Tongue (tissue), 2 donors: Measurements from ENCODE around the gene SKI. TPM values are rescaled to one million over a fixed set of nuclear protein-coding genes. Genes with fewer than 3 reads are reported as not detected.
"Not testable (repeated sequence)": the region's sequence is repeated elsewhere in the genome, so short reads cannot be mapped to it uniquely, and the experiment has no call there.

Source experiments
- DNase-seq: peaks from one replicate; pipeline ENCODE4 v3.0.0-alpha.2; 2015
- total RNA-seq: library from RNA; depleted of rRNA; stranded (reverse); fragments of >200 nt; gene quantifications from one replicate; pipeline ENCODE4 v1.2.3, GENCODE V29; 2014

Gene SKI
- total RNA-seq, 1 donor from 2014 or later: 58.8 TPM

DNA sequence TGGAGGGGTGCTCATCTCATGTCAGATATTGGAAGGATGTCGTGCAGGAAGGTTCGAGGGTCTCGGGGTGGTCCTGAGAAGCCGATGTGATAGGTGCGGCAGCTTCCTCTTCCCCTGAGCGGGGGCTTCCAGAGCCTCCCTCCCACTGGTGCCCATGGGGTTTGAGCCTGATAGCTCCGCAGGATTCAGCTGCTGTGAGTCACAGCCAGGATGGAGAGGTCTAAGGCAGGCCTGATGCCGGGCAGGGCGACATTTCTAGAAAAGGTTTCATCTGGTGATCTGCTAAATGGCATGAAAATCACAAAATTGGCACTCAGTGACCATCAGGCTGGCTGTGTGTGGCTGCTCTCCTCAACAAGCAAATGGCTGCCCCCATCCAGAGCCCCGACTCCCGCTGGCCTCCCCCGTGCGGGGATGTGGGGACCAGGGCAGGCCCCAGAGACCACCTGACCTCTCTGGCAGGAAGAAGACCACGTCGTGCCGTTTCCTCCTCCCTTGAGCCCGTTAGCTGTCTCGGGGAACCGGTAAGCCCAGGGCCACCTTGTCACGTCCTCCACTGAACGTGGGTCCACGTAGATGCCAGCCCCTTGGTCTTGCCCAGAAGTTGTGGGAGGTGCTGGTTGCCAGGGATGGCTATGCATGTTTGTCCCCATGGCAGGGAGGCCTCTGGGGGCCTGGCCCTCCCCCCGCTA is 66.1 kb downstream of the SKI start:
- no peak for DNase-seq

DNA sequence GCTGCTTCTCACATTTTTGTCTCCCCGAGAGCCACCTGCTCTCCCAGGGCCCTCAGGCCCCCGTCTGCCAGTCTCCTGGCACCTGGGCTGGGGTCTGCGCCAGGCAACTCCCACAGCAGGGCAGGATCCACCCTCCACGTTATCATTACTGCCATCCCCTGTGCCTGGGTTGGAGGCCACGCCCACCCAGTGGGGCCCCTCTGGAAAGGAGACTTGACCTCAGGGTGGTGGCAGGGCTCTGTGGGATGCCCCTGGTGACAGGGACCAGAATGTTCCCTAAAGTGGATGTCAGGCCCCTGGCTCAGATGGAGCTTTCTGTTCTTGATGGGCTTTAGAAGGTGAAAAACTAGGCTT is 66.6 kb downstream of the SKI start:
- no peak for DNase-seq

DNA sequence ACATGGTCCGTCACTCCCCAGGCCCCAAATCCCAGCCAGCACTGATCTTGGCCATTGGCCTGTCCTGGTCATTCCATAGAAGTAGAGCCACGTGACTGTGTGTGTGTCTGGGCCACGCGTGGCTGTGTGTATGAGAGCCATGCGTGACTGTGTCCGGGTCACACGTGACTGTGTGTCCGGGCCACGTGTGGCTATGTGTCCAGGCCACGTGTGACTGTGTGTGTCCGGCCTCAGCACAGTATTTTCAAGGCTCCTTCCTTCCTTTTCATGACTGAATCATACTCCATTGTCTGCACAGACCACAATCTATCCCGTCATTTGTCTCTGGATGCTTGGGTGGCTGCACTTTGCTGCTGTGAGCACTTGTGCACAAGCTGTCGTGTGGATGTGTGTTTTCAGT is 67.4 kb downstream of the SKI start:
- DNase-seq: no peak

DNA sequence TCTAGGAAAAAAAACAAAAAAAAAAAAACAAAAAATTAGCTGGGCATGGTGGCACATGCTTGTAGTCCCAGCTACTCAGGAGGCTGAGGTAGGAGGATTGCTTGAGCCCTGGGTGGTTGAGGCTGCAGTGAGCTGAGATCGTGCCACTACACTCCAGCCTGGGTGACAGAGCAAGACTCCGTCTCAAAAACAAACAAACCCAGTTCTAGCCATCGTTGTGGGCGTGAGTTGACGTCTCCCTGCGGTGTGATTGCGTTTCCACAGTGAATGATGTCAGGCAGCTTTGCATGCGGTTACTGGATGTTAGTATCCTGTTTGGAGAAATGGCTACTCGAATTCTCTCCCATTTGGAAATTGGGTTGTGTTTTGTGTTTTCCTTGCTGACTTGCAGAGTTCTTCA is 68.1 kb downstream of the SKI start:
- not testable (repeated sequence) for DNase-seq

DNA sequence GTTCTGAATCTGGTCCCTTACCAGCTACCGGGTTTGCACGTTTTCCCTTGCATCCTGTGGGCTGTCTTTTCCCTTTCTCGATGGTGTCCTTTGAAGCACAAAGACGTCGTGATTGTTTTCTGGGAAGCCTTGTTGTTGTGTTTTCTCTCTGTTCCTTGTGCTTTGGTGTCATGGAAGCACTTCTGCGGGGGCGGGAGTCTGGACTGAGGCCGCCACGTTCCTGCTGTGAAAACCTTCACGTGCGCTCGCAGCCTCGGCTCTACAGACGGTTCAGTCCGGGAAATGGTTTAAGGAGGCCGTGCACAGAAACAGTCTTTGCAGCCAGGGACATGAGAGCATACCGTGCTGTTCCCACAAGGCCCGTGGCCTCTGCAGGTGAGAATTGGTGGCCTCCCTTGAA is 68.5 kb downstream of the SKI start:
- DNase-seq: no peak

DNA sequence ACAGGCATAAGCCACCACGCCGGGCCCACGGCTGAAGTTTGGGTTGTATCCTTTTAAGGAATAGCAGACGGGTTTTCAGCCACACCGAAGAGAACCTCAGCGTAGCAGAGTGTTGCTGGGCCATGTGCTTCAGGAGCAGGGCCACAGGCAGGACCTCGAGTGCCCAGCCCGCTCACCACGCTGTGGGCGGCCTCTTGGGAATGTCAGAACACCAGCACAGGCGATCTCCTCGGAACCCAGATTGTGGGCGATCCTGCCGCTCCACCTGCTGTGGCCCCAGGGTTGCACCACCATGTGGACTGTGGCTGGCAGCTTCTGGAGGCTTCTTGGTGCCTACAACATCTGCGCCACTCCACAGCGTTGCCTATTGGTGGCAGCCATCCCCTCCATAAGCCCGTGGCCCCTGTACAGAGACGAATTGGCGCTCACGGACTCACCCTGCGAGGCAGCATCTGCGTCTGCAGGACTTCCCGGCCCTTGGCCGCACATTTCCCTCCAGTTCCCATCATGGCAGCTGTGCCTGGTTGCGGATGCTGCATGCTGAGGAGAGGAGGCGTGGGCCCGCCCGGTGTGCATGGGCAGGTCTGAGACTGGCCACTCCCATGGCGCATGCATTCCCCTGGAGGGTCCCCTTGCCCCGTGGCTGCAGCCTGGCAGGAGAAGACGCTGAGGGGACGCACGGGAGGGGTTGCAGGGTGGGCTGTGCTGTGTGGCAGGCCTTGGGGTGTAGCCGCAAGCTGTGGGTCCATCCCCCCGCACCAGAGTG is 69.3 kb downstream of the SKI start:
- DNase-seq: no peak

DNA sequence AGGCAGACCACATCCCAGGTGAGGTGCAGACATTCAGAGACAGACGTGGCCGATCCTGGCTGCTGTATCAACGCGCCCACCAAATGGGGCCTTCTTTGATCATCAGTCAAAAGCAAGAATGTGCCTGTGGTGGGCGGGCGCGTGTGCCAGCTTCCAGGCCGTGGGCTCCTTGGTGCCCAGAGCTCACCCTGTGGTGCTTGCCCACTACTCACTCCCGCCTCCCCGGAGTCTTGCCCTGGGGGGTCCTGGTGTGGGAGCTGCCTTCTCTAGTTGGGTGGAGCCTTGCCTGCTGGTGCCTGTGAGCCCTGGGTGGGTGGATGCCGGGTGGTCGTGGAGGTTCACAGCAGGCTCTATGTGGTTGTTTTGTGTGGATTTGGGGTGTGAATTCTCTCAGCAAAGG is 70.6 kb downstream of the SKI start:
- no peak for DNase-seq

DNA sequence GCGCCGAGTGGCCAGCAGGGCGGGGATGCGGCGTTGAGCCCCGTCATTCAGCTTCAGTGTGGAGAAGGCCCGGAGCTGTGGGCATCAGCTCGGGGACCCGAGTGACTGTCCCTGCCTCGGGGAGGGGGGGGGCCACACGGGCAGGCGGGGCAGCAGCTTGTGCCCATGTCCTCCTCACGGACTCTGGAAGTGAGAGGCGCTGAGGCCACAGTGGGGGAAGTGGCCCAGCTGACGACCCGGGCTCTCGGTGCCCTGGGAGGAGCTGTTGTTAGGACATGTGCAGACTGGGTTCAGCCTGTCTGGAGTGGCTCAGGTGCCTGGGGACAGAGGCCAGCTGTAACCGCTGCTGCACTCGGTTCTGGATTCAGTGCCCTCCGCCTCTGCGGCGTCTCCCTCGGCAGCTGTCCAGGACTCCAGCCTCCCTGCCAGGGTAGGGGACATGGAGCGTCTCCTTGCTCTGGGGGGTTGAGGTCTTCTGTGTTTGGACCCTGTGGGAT is 71.1 kb downstream of the SKI start:
- DNase-seq: peak; percentile 80

DNA sequence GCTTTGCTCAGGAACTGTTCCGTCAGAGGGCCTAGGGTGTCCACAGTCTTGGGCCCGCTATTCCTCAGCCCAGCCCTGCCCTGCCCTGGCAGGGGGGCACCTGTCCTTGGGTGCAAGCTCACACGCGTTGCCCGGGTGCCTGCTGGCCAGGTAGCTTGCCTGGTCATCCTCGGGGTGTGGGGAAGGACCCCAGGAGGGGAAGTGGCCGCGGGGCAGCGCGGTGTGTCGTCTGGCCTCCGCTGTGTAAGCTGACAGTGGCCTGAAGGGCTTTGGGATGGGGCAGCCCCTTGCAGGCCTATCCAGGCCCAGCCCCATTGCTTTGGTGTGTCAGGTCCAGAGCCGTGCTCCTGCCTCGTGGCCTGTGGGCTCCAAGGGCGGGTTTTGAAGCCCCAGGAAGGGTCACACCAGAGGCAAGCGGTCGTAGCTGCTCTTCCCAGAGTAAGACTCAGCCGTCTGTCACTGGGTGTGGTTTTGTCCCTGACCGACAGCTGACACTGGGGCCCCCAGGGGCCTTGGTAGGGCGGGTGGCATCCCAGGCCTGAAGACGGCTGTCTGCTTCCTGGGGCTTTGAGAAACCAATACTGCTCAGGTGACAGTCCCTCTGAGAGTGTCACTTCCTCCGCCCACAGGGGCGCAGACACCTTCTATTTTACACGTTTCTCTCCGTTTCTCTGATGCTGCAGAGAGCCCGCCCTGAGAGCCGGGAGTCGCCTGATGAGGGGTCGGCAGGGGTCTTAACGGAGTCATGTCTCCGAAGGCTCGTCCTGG is 72.1 kb downstream of the SKI start:
- DNase-seq: peak; percentile 69

DNA sequence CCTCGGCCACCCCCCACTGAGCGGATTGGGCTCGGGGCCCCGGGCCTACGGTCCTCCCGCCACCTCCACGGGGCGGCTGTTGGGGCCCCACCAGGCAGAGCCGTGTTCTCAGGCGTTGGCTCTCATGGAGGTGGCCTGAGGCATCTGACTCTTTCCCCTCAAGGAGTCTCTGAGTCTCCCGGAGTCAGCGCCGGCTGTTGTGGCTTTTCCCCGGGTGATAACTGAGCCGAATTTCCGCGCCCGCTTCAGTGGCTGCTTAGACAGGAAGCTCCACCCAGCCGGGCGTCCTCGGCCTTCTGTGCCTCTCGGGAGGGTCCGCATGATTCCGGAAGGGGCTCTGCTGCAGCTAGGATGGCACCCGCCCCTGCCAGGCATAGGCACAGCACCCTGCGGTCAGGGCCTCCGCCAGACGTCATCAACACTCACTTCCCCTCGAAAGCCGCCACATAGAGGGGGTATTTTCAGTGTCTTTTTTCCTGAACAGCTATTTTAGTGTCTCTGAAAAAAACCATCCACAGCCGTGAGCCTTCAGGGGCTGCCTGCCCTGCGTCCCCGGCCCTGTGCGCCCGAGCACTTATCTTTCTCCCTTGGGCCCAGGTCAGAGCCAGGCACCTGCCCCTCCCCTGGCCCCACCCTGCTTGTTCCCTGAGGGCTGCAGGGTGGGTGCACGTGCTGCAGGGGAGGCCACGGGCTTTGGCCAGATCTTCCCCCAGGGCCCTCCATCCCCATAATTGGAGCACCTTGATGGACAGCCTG is 72.9 kb downstream of the SKI start:
- peak; percentile 82 for DNase-seq

DNA sequence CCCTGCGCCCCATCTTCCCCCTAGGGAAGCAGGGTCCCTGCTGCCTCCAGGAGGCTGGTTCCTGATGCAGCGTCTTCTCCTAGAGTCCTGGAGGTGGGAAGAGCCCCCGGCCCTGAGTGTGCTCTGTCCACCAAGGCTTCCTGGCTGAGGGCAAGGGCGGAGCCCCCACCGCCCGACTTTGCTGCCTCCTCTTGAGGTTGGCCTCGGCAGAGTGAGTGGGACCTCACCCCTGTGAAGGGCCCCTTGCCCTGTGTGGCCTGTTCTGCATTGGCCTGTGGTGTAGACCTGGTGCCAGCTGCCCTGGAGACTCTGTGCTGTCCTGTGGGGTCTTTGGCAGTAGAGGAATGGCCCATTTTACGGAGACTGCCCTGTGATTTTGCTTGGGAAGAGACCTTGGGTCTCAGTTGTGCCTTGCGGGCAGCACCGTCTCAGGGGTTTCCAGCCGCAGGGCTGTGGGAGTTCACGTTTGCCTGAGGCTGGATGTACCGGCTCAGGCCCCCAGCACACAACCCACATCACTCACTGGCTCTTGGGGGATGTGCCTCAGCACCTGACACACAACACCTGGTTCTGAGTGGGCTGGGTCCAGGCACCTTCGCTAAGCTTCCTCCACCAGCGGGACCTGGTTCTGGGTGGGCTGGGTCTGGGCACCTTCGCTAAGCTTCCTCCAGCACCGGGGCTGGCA is 73.6 kb downstream of the SKI start:
- DNase-seq: no peak

DNA sequence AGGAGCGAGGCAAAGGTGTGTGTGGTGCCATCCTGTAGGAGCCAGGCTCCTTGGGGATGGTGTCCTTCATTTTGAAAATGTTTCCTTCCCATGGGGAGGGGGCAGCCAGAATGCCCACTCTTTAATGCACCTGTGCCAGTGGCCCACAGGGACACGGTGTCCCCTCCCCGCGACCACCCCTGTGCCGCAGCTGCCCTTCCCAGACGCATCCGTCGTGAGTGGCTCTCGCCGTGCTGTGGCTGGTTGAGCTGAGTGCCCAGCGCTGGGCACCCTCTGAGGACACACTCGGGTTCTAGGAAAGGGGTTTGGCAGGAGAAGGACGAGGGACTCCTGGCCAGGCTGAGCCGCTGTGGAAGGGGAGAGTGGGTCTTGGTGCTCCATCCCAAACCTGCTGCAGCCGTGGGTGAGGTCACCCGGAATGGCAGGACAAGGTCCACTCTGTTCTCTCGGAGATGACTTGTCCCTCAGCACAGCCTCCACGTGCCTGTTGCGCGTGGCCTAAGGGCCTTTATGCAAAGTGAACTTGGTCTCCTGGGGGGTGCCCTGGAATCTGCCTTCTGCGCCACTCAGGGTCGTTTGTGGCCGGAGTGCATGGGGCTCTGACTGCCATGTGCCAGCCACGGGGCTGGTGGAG is 74.3 kb downstream of the SKI start:
- no peak for DNase-seq

DNA sequence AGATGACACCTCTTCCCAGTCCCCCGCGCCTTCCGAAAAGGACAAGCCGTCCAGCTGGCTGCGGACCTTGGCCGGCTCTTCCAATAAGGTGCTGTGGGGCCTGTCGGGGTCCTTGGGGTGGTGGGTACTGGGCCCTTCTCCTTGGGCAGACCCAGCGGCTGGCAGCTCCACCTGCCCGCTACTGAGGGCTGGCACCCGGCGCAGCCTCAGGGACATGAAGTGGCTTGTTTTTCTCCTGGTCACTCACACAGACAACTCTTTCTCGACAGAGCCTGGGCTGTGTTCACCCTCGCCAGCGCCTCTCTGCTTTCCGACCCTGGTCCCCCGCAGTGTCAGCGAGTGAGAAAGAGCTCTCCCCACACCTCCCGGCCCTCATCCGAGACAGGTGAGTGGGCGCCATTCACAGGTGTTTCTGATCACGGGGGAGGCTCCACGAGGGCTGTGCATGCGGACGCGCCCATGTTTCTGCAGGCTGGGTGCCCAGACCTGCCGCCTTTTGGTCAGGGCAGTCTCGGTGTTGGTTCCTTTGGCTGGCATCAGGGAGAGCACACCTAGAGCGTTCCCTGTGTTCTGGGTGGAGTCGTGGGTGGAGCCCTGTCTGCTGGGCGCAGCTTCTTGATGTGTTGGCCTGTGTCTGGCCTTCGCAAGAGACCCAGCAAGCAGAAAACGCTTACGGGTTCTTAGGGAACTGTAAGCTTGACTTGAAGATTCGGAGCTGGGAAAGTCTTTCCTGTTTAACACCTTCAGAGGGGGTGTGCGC is 75.1 kb downstream of the SKI start:
- no peak for DNase-seq

DNA sequence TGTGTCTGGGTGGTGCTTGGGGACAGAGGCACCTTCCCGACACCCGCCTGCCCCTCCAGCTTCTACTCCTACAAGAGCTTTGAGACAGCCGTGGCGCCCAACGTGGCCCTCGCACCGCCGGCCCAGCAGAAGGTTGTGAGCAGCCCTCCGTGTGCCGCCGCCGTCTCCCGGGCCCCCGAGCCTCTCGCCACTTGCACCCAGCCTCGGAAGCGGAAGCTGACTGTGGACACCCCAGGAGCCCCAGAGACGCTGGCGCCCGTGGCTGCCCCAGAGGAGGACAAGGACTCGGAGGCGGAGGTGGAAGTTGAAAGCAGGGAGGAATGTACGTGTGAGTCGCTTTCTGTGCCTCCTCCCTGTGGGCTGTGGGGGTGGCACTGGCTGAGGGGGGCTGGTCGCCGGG is 75.7 kb downstream of the SKI start:
- no peak for DNase-seq

DNA sequence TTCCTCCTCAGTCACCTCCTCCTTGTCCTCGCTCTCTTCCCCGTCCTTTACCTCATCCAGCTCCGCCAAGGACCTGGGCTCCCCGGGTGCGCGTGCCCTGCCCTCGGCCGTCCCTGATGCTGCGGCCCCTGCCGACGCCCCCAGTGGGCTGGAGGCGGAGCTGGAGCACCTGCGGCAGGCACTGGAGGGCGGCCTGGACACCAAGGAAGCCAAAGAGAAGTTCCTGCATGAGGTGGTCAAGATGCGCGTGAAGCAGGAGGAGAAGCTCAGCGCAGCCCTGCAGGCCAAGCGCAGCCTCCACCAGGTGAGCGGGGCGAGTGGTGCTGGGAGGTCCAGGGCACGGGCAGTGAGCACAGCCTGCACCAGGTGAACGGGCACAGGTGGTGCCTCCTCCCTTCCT is 76.2 kb downstream of the SKI start:
- no peak for DNase-seq

DNA sequence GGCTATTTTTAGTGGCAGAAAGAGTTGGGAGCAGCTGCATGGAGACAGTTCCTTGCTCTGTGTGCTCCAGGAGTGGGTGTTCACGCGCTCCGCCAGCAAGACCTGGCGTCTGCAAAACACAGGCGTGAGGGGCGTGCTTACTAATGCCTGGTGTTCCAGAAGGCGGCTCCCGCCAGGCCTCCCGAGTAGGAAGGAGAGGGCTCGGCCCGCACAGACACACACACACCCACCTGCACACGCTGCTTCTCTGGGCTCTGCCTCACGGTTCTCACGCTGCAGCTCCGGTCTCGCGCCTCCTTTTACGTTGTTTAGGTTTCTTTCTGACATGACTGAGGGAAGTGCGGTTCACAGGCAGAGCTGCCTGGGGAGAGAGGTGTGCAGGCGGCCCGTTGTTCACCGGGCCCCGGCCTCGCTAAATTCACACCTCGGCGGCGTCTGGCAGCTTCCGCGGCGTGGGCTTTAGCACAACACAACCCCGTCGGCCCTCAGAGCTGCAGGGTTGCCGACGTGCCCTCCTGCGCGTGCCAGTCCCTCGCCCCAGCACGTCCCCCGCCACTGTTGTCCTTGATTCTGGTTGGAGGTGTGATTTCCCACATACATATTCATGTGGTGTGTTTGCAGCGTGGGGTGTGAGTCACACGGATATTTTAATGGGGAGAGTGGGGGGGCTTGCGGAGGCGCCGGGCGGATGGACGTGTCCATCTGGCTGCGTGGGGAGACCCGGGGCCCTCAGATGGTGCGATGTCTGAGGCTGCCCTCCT is 77.0 kb downstream of the SKI start:
- DNase-seq: peak; percentile 90

DNA sequence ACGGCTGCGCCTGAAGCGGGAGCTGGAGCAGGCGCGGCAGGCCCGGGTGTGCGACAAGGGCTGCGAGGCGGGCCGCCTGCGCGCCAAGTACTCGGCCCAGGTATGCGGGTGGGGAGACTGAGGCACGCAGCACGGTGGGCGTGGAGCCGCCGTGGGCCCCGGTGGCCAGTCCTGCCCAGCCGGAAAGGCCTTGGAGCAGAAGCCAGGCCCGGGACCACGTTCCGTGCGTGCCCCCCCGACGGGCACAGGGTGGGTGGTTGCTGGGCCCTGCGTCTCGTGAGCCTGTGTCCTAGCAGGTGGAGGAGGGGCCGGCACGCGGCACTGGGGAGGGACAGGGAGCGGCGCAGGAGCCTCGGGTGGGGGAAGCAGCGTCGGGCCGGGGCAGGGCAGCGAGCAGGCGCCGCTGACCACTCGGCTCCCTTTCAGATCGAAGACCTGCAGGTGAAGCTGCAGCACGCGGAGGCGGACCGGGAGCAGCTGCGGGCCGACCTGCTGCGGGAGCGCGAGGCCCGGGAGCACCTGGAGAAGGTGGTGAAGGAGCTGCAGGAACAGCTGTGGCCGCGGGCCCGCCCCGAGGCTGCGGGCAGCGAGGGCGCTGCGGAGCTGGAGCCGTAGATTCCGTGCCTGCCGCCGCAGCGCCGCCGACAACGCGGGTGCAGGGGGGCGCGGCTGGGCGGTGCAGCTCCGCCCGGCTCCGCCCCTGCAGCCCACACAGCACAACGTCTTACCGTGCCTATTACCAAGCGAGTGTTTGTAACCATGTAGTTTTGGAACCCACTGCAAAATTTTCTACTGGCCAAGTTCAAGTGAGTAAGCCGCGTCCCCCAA is 78.2 kb downstream of the SKI start:
- peak; percentile 58 for DNase-seq

DNA sequence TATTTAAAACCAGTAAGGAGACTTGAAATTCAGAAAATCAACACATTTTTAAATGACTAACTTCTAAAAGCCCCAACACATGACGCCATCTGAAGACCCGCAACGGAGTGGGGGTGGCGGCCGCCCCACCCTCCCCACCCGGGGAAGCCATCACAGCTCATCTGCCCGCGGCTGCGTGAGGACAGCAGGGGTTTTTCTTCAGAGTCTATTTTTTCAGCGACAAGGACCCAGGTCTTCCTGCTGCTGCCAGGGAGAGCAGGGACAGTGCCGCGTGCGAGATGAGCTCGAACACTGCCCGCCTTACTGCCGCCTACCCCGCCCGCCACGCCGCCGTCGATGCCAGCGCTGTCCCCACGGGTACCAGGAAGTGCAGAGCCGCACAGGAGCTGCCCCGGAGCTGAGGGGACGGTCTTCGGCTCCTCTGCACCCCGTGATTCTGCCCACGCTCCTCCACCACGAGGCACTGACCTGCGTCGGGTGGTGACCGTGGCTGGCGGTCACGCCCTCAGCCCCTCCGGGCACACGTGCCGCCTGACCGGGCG is 79.0 kb downstream of the SKI start:
- no peak for DNase-seq

DNA sequence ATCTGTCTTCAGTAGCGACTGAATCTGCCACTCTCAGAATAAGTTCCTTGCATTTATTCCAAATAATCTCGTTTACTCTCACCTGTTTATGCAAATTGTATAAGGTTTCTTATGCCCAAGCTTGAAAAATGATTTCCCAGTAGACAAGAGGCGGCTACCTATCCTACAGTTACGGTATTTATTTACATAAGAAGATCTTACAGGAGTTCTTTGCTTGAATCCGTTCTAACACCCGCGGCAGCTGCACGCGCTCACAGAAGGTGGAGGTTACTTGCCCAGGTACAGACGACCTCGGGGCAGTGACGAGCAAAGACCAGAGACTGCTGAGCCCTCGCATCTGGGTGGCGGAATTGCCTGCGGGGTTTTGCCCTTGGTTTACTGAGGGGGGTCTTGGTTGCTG is 79.9 kb downstream of the SKI start:
- no peak for DNase-seq
